Measurements from ENCODE around the gene TP53RK. TPM values are rescaled to one million over a fixed set of nuclear protein-coding genes. Genes with fewer than 3 reads are reported as not detected.
"Not testable (repeated sequence)": the region's sequence is repeated elsewhere in the genome, so short reads cannot be mapped to it uniquely, and the experiment has no call there.

Gene TP53RK
- total RNA-seq, 2 donors from 2014 or later, result 6.6 to 11.7 TPM

- Histone ChIP-seq H3K27me3 (no peaks in the 10 kb centered on the region), H3K4me3 (no peak overlapping the region), H3K4me1 (peaks cover 15% of the 10 kb centered on the region), H3K36me3 (replicated peaks in 1 of 2; ENCODE audit: insufficient read depth in 1 of 2, low read depth in 2 of 2) (no peaks in the 10 kb centered on the region), H3K9me3 (peaks cover 0 to 6% (median 0%) of the 10 kb centered on the region in 3 donors), H3K27ac (no peak overlapping the region)
- intact Hi-C loops (cut with DNase I), result loop anchor here (10.0 kb wide), 1 partner anchor 103 kb away; no protein-coding TSS in a partner anchor
- ATAC-seq (no peak), DNase-seq (no peak)
- WGBS, 2 donors, result 90 to 94% methylated on average over 5 of the region's 5 CpGs
- no peak for TF ChIP-seq CTCF (IDR thresholded peaks at IDR 0.05)
- no peak for TF ChIP-seq POLR2A (IDR thresholded peaks at IDR 0.05)
Measured at GRCh38 chr20:46677608-46678007, 11.6 kb downstream of the TP53RK start.

DNA sequence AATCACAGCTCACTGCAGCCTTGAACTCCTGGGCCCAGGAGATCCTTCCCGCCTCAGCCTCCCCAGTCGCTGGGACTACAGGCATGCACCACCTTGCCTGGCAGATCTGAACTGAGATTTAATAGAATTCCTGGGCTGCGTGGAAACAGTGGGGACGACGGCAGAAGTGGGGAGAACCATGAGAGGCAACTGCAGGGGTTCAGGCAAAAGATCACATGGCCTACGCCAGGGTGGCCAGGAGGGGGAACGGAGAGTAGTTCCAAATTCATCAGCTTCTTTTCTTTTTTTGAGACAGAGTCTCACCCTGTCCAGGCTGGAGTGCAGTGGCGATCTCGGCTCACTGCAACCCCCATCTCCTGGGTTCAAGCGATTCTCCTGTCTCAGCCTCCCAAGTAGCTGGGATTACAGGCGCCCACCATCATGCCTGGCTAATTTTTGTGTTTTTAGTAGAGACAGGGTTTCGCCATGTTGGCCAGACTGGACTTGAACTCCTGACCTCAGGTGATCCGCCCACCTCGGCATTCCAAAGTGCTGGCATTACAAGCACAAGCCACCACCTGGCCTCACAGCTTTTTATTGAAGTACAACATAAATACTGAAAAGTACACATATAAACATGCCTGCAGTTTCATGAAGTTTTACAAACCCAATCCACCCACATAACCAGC is 12.5 kb downstream of the TP53RK start:
- WGBS, 2 donors, result 88 to 97% methylated on average over 8 to 11 of the region's 14 CpGs
- H3K9me3 ChIP-seq; H3K27ac ChIP-seq; DNase-seq; H3K27me3 ChIP-seq; ATAC-seq; H3K4me3 ChIP-seq; H3K36me3 ChIP-seq (replicated peaks in 1 of 2; ENCODE audit: insufficient read depth in 1 of 2, low read depth in 2 of 2): not testable (repeated sequence)
- intact Hi-C loops (cut with DNase I), result loop anchor here (10.0 kb wide), 1 partner anchor 102 kb away; no protein-coding TSS in a partner anchor
- H3K4me1 ChIP-seq, result peaks cover 17% of the 10 kb centered on the region

- Histone ChIP-seq H3K27me3 (no peaks in the 10 kb centered on the region), H3K27ac (peak overlapping the region in 1 of 4 donors; percentile 44), H3K4me3 (no peak overlapping the region), H3K4me1 (peaks cover 20% of the 10 kb centered on the region), H3K36me3 (replicated peaks in 1 of 2; ENCODE audit: insufficient read depth in 1 of 2, low read depth in 2 of 2) (no peaks in the 10 kb centered on the region), H3K9me3 (peaks cover 0 to 14% (median 0%) of the 10 kb centered on the region in 3 donors)
- 64 to 66% methylated on average over 14 of the region's 14 CpGs for WGBS, 2 donors
- intact Hi-C loops (cut with DNase I), result loop anchor here (10.0 kb wide), 1 partner anchor 100 kb away; no protein-coding TSS in a partner anchor
- ATAC-seq (no peak), DNase-seq (no peak)
- no peak for TF ChIP-seq CTCF (IDR thresholded peaks at IDR 0.05)
- TF ChIP-seq POLR2A (IDR thresholded peaks at IDR 0.05), result no peak
Measured at GRCh38 chr20:46674253-46675083, 14.8 kb downstream of the TP53RK start.

DNA sequence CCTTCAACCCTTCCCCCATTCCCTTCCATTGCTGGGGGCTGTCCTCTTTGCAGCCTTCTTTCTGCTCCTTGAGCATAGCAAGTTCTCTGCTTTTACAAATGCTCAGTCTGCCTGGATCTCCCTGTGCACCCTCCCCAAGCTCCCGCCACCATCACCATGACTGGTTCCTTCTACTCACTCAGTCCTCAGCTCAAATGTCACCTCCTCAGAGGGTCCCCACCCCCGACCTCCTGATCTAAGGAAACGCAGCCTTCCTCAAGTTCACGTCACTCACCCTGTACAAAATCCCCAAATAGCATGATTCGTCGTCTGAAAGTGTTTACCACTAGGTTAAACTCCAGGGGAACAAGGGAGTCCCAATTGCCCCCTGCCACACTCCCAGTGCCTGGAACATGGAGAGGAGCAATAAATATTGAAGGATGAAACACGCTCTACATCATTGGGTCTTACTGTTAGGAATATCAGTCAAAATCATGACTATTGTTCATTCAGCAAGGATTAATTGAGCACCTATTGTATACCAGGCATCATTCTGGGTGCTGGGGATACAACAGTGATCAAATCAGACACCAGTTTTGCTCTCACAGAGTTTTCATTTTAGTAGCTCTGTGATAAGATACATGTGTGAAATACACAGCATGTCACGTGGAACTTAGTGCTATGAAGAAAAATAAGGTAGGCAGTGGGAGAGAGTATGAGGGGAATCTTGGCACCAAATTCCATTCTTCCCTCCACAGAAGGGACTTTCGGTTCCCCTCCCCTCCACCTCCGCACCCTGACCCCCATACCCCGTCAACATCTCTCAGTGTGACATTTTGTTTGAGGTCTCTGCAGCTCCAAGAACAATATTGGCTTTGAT is 15.6 kb downstream of the TP53RK start:
- intact Hi-C loops (cut with DNase I), result loop anchor here (10.0 kb wide), 1 partner anchor 99 kb away; no protein-coding TSS in a partner anchor
- 79 to 90% methylated on average over 11 of the region's 11 CpGs for WGBS, 2 donors
- Histone ChIP-seq H3K36me3 (replicated peaks in 1 of 2; ENCODE audit: insufficient read depth in 1 of 2, low read depth in 2 of 2) (no peaks in the 10 kb centered on the region), H3K27me3 (no peaks in the 10 kb centered on the region), H3K4me3 (no peak overlapping the region), H3K4me1 (peaks cover 20% of the 10 kb centered on the region), H3K9me3 (peaks cover 0 to 14% (median 0%) of the 10 kb centered on the region in 3 donors), H3K27ac (peak overlapping the region in 2 of 4 donors; percentile 10 to 44)
- DNase-seq (no peak), ATAC-seq (no peak)
- TF ChIP-seq CTCF (IDR thresholded peaks at IDR 0.05) (no peak), POLR2A (IDR thresholded peaks at IDR 0.05) (no peak)

Data from body of pancreas (tissue), 4 donors.